SK-N-SH treated with all-trans-retinoic acid at 6 μM for 48 hours (cell line): Measurements from ENCODE around the gene IL16.

Source experiments
- ATAC-seq: fragments of 200-7000 bp; cut with Tn5 transposase; 3 replicates; pipeline ENCODE4 v1.9.1; 2020; ENCODE audit warnings: mild to moderate bottlenecking, moderate library complexity
- ARNTL ChIP-seq: fragments of 450-650 bp; formaldehyde crosslinking; IDR thresholded peaks from 2 replicates; pipeline ENCODE4 v1.5.0; 2020; ENCODE audit warnings: low read depth, mild to moderate bottlenecking, moderate library complexity, borderline replicate concordance
- CSDC2 ChIP-seq: fragments of 250-450 bp; sonication (Bioruptor Pico); IDR thresholded peaks from 2 replicates; pipeline ENCODE4 v1.5.0; 2020; ENCODE audit warnings: mild to moderate bottlenecking, moderate library complexity
- ESRRG ChIP-seq: fragments of 250-450 bp; sonication (Bioruptor Pico); IDR thresholded peaks from 2 replicates; pipeline ENCODE4 v1.6.1; 2021; ENCODE audit warnings: mild to moderate bottlenecking
- GLIS3 ChIP-seq: fragments of 250-450 bp; sonication (Bioruptor Pico); IDR thresholded peaks from 2 replicates; pipeline ENCODE4 v1.5.0; 2020; ENCODE audit warnings: mild to moderate bottlenecking, moderate library complexity
- ISL1 ChIP-seq: fragments of 250-450 bp; sonication (Bioruptor Pico); IDR thresholded peaks from 2 replicates; pipeline ENCODE4 v2.1.2; 2022; ENCODE audit warnings: mild to moderate bottlenecking, moderate library complexity
- OSR1 ChIP-seq: fragments of 250-450 bp; sonication (Bioruptor Pico); IDR thresholded peaks from 2 replicates; pipeline ENCODE4 v1.8.0; 2022; ENCODE audit warnings: moderate library complexity, mild to moderate bottlenecking, inconsistent platforms
- PATZ1 ChIP-seq: fragments of 250-450 bp; sonication (Bioruptor Pico); IDR thresholded peaks from 2 replicates; pipeline ENCODE4 v1.8.0; 2020; ENCODE audit warnings: mild to moderate bottlenecking, moderate library complexity, borderline replicate concordance
- PPARA ChIP-seq: fragments of 250-450 bp; sonication (Bioruptor Pico); IDR thresholded peaks from 2 replicates; pipeline ENCODE4 v1.5.0; 2020; ENCODE audit warnings: mild to moderate bottlenecking, borderline replicate concordance
- RARB ChIP-seq: fragments of 250-450 bp; sonication (Bioruptor Pico); IDR thresholded peaks from 2 replicates; pipeline ENCODE4 v1.8.0; 2021; ENCODE audit warnings: mild to moderate bottlenecking, moderate library complexity
- SNAI2 ChIP-seq: fragments of 250-450 bp; sonication (Bioruptor Pico); IDR thresholded peaks from 2 replicates; pipeline ENCODE4 v1.5.0; 2020; ENCODE audit warnings: mild to moderate bottlenecking, moderate library complexity
- TCF4 ChIP-seq: fragments of 250-450 bp; sonication (Bioruptor Pico); IDR thresholded peaks from 2 replicates; pipeline ENCODE4 v1.8.0; 2021; ENCODE audit warnings: mild to moderate bottlenecking, moderate library complexity, borderline replicate concordance
- TOX ChIP-seq: fragments of 250-450 bp; sonication (Bioruptor Pico); IDR thresholded peaks from 2 replicates; pipeline ENCODE4 v1.8.0; 2021; ENCODE audit warnings: mild to moderate bottlenecking, moderate library complexity, borderline replicate concordance
- ZFP3 ChIP-seq: fragments of 250-450 bp; sonication (Bioruptor Pico); IDR thresholded peaks from 2 replicates; pipeline ENCODE4 v1.5.0; 2020; ENCODE audit warnings: mild to moderate bottlenecking, moderate library complexity
- ZNF565 ChIP-seq: fragments of 450-650 bp; formaldehyde crosslinking; conservative IDR thresholded peaks from 2 replicates; pipeline ENCODE4 v1.5.0; 2020; ENCODE audit warnings: low read depth, mild to moderate bottlenecking, moderate library complexity
- ZNF8 ChIP-seq: fragments of 450-650 bp; formaldehyde crosslinking; IDR thresholded peaks from 2 replicates; pipeline ENCODE4 v1.5.0; 2020; ENCODE audit warnings: mild to moderate bottlenecking, moderate library complexity
- TF ChIP-seq, protein P1 (sequence below): fragments of 250-450 bp; sonication (Bioruptor Pico); IDR thresholded peaks from 2 replicates; pipeline ENCODE4 v1.8.0; 2021; ENCODE audit warnings: low read depth, mild to moderate bottlenecking, moderate library complexity, borderline replicate concordance
- TF ChIP-seq, protein P2 (sequence below): fragments of 250-450 bp; sonication (Bioruptor Pico); IDR thresholded peaks from 2 replicates; pipeline ENCODE4 v1.5.1; 2021; ENCODE audit warnings: mild to moderate bottlenecking, moderate library complexity
- TF ChIP-seq, protein P3 (sequence below): fragments of 250-450 bp; sonication (Bioruptor Pico); IDR thresholded peaks from 2 replicates; pipeline ENCODE4 v1.5.0; 2020; ENCODE audit warnings: mild to moderate bottlenecking, moderate library complexity
- TF ChIP-seq, protein P4 (sequence below): fragments of 250-450 bp; sonication (Bioruptor Pico); IDR thresholded peaks from 2 replicates; pipeline ENCODE4 v1.5.1; 2020; ENCODE audit warnings: low read depth, mild to moderate bottlenecking, moderate library complexity

The IL16 gene

DNA sequence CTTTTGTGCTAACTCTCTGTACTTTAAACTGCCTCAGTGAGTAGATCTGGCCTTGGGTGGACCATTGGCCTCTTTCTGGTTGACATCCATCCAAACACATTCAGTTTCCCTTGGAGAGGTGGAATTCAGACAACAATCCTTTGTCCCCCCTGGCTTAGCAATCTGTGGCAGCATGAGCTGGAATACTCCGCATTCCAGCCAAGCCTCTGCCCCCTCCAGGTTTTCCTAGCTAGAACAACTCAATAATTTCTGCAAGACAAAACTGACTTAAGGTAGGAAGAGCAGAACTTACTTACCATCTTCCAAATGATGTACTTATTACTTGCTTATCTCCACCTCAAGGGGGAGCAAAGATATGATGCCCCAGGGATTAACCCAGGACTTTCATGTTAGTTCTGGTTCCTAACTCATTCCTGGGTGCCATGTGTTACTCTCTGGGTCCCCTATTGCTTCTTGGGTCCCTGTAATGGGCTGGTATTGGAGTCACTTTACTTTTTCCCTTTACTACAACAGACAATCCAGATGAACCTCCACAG, 21.8 kb upstream of the IL16 start:
- ATAC-seq: no peak
- TF ChIP-seq GLIS3 (CRISPR knock-in tag) (no peak), TOX (CRISPR knock-in tag) (no peak)

DNA sequence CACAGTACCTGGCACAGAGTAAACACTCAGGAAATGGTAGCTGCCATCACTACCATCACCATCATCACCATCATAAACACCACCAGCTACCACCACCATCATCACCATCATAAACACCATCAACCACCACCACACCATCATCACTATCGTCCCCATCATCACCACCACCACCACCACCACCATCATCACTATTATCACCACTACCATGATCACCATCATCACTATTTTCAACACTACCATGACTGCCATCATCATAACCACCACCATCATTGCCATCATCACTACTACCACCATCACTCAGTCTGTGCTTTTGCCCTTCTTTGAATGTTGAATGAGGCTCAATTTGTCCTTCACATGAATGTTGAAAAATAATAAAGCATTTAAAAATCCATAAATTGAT, 21.2 kb upstream of the IL16 start:
- TF ChIP-seq ZNF8 (no peak), RARB (CRISPR knock-in tag) (no peak), OSR1 (CRISPR knock-in tag) (no peak), PPARA (CRISPR knock-in tag) (no peak), TCF4 (no peak)
- TF ChIP-seq, protein P1, sequence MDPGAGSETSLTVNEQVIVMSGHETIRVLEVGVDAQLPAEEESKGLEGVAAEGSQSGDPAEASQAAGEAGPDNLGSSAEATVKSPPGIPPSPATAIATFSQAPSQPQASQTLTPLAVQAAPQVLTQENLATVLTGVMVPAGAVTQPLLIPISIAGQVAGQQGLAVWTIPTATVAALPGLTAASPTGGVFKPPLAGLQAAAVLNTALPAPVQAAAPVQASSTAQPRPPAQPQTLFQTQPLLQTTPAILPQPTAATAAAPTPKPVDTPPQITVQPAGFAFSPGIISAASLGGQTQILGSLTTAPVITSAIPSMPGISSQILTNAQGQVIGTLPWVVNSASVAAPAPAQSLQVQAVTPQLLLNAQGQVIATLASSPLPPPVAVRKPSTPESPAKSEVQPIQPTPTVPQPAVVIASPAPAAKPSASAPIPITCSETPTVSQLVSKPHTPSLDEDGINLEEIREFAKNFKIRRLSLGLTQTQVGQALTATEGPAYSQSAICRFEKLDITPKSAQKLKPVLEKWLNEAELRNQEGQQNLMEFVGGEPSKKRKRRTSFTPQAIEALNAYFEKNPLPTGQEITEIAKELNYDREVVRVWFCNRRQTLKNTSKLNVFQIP (CRISPR knock-in tag): no peak
- ATAC-seq: no peak

GRCh38 chr15:81176291-81176893, 20.3 kb upstream of the IL16 start:
- TF ChIP-seq TCF4: no peak
- TF ChIP-seq, protein P2, sequence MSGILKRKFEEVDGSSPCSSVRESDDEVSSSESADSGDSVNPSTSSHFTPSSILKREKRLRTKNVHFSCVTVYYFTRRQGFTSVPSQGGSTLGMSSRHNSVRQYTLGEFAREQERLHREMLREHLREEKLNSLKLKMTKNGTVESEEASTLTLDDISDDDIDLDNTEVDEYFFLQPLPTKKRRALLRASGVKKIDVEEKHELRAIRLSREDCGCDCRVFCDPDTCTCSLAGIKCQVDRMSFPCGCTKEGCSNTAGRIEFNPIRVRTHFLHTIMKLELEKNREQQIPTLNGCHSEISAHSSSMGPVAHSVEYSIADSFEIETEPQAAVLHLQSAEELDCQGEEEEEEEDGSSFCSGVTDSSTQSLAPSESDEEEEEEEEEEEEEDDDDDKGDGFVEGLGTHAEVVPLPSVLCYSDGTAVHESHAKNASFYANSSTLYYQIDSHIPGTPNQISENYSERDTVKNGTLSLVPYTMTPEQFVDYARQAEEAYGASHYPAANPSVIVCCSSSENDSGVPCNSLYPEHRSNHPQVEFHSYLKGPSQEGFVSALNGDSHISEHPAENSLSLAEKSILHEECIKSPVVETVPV (CRISPR knock-in tag): no peak
- no peak for TF ChIP-seq GLIS3 (CRISPR knock-in tag)
- TF ChIP-seq CSDC2 (CRISPR knock-in tag): no peak
- TF ChIP-seq ZNF565: no peak
- no peak for TF ChIP-seq SNAI2 (CRISPR knock-in tag)
- no peak for TF ChIP-seq ZFP3
- TF ChIP-seq, protein P3, sequence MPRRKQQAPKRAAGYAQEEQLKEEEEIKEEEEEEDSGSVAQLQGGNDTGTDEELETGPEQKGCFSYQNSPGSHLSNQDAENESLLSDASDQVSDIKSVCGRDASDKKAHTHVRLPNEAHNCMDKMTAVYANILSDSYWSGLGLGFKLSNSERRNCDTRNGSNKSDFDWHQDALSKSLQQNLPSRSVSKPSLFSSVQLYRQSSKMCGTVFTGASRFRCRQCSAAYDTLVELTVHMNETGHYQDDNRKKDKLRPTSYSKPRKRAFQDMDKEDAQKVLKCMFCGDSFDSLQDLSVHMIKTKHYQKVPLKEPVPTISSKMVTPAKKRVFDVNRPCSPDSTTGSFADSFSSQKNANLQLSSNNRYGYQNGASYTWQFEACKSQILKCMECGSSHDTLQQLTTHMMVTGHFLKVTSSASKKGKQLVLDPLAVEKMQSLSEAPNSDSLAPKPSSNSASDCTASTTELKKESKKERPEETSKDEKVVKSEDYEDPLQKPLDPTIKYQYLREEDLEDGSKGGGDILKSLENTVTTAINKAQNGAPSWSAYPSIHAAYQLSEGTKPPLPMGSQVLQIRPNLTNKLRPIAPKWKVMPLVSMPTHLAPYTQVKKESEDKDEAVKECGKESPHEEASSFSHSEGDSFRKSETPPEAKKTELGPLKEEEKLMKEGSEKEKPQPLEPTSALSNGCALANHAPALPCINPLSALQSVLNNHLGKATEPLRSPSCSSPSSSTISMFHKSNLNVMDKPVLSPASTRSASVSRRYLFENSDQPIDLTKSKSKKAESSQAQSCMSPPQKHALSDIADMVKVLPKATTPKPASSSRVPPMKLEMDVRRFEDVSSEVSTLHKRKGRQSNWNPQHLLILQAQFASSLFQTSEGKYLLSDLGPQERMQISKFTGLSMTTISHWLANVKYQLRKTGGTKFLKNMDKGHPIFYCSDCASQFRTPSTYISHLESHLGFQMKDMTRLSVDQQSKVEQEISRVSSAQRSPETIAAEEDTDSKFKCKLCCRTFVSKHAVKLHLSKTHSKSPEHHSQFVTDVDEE (CRISPR knock-in tag): no peak
- no peak for TF ChIP-seq PATZ1 (CRISPR knock-in tag)
- TF ChIP-seq, protein P1 (CRISPR knock-in tag): no peak
- no peak for TF ChIP-seq RARB (CRISPR knock-in tag)
- TF ChIP-seq TOX (CRISPR knock-in tag): no peak
- TF ChIP-seq, protein P4, sequence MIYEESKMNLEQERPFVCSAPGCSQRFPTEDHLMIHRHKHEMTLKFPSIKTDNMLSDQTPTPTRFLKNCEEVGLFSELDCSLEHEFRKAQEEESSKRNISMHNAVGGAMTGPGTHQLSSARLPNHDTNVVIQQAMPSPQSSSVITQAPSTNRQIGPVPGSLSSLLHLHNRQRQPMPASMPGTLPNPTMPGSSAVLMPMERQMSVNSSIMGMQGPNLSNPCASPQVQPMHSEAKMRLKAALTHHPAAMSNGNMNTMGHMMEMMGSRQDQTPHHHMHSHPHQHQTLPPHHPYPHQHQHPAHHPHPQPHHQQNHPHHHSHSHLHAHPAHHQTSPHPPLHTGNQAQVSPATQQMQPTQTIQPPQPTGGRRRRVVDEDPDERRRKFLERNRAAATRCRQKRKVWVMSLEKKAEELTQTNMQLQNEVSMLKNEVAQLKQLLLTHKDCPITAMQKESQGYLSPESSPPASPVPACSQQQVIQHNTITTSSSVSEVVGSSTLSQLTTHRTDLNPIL (CRISPR knock-in tag): no peak
- no peak for TF ChIP-seq ESRRG (CRISPR knock-in tag)
- no peak for TF ChIP-seq ARNTL
- no peak for TF ChIP-seq ISL1 (CRISPR knock-in tag)
- no peak for ATAC-seq
